Hematopoietic multipotent progenitor cell treated with erythropoietin and hydrocortisone succinate and interleukin-3 and kit ligand, for 8 days (in vitro differentiated cells): ENCODE results near the gene LOXL3.

Experiments
- DNase-seq: peaks from one replicate; pipeline ENCODE4 v3.0.0-alpha.2; 2015

LOXL3 gene

GRCh38 chr2:74551530-74551929 lies 2.2 kb downstream of the LOXL3 start:
- DNase-seq = no peak

GRCh38 chr2:74550231-74550630 lies 3.5 kb downstream of the LOXL3 start:
- no peak for DNase-seq

GRCh38 chr2:74548900-74549826 lies 4.6 kb downstream of the LOXL3 start:
- peak; percentile 62 for DNase-seq

- no peak for DNase-seq
Measured at GRCh38 chr2:74548285-74548899, 5.3 kb downstream of the LOXL3 start.

GRCh38 chr2:74546004-74546403 lies 7.7 kb downstream of the LOXL3 start:
- no peak for DNase-seq

GRCh38 chr2:74544634-74545033 lies 9.1 kb downstream of the LOXL3 start:
- DNase-seq = no peak

GRCh38 chr2:74542978-74543377 lies 10.8 kb downstream of the LOXL3 start:
- DNase-seq = no peak

- no peak for DNase-seq
Measured at GRCh38 chr2:74540291-74540690, 13.5 kb downstream of the LOXL3 start.

GRCh38 chr2:74538881-74539339 lies 14.8 kb downstream of the LOXL3 start:
- DNase-seq = no peak

GRCh38 chr2:74537140-74537539 lies 16.6 kb downstream of the LOXL3 start:
- no peak for DNase-seq

GRCh38 chr2:74536166-74536950 lies 17.4 kb downstream of the LOXL3 start:
- DNase-seq = no peak

- no peak for DNase-seq
Measured at GRCh38 chr2:74535440-74535965, 18.2 kb downstream of the LOXL3 start.

GRCh38 chr2:74534411-74534810 lies 19.3 kb downstream of the LOXL3 start:
- DNase-seq = no peak

GRCh38 chr2:74533464-74533863 lies 20.3 kb downstream of the LOXL3 start:
- DNase-seq = no peak

GRCh38 chr2:74532222-74532621 lies 21.5 kb downstream of the LOXL3 start:
- DNase-seq = peak; percentile 78

GRCh38 chr2:74531666-74532065 lies 22.1 kb downstream of the LOXL3 start:
- no peak for DNase-seq

GRCh38 chr2:74530239-74531187 lies 23.2 kb downstream of the LOXL3 start:
- peak; percentile 99 for DNase-seq

GRCh38 chr2:74529357-74530238 lies 24.1 kb downstream of the LOXL3 start, which contains the start of the genes AUP1 and HTRA2:
AUP1 (minus strand) TSS chr2:74529706; CDS start chr2:74529629, 77 bp downstream.
HTRA2 (plus strand) TSS chr2:74529933; CDS start chr2:74530007, 74 bp downstream.
- DNase-seq = peak; percentile 99

- no peak for DNase-seq
Measured at GRCh38 chr2:74528600-74529356, 25.0 kb downstream of the LOXL3 start.

- no peak for DNase-seq
Measured at GRCh38 chr2:74527741-74528140, 26.0 kb downstream of the LOXL3 start.
